NK-92 (cell line): ENCODE data around the gene CCNI2.

Source experiments
- DNase-seq: peaks from one replicate; lab custom pipeline; 2025; ENCODE audit not compliant: unreplicated experiment; lab: John Stamatoyannopoulos, UW

CCNI2 gene

GRCh38 chr5:132764671-132765238 is 17.5 kb downstream of the CCNI2 start:
- no peak for DNase-seq

- DNase-seq = no peak
These were observed 18.2 kb downstream of the CCNI2 start for GRCh38 chr5:132765311-132766019.

- DNase-seq = no peak
These were observed 19.0 kb downstream of the CCNI2 start for GRCh38 chr5:132766020-132766805.

GRCh38 chr5:132766806-132767055 is 19.5 kb downstream of the CCNI2 start:
- DNase-seq = no peak

GRCh38 chr5:132767150-132767549 is 19.9 kb downstream of the CCNI2 start:
- no peak for DNase-seq

GRCh38 chr5:132768485-132768868 is 21.3 kb downstream of the CCNI2 start:
- no peak for DNase-seq

- no peak for DNase-seq
These were observed 23.4 kb downstream of the CCNI2 start for GRCh38 chr5:132770476-132771159.

- no peak for DNase-seq
These were observed 24.3 kb downstream of the CCNI2 start for GRCh38 chr5:132771503-132771998.

GRCh38 chr5:132772291-132773070 is 25.3 kb downstream of the CCNI2 start:
- DNase-seq = no peak

- no peak for DNase-seq
These were observed 25.9 kb downstream of the CCNI2 start for GRCh38 chr5:132773114-132773513.

GRCh38 chr5:132773601-132774355 is 26.6 kb downstream of the CCNI2 start:
- DNase-seq = no peak

- no peak for DNase-seq
These were observed 27.2 kb downstream of the CCNI2 start for GRCh38 chr5:132774406-132774805.

GRCh38 chr5:132774896-132775295 is 27.7 kb downstream of the CCNI2 start:
- DNase-seq = no peak

GRCh38 chr5:132775476-132775961 is 28.3 kb downstream of the CCNI2 start:
- no peak for DNase-seq

GRCh38 chr5:132776131-132776937 is 29.1 kb downstream of the CCNI2 start:
- no peak for DNase-seq

- no peak for DNase-seq
These were observed 29.6 kb downstream of the CCNI2 start for GRCh38 chr5:132776938-132777208.

GRCh38 chr5:132777209-132778069 is 30.2 kb downstream of the CCNI2 start, which contains the start of gene SEPTIN8:
TSS of gene SEPTIN8 (minus strand) at chr5:132777239. CDS start at chr5:132777137, 102 bp downstream.
- DNase-seq = no peak

- DNase-seq = no peak
These were observed 30.9 kb downstream of the CCNI2 start for GRCh38 chr5:132778129-132778528.
